COR-L47 (cell line): ENCODE data around the gene WDR93.

ENCODE experiments used
- DNase-seq: peaks from one replicate; lab custom pipeline; 2025; lab: John Stamatoyannopoulos, UW

WDR93 gene

DNA sequence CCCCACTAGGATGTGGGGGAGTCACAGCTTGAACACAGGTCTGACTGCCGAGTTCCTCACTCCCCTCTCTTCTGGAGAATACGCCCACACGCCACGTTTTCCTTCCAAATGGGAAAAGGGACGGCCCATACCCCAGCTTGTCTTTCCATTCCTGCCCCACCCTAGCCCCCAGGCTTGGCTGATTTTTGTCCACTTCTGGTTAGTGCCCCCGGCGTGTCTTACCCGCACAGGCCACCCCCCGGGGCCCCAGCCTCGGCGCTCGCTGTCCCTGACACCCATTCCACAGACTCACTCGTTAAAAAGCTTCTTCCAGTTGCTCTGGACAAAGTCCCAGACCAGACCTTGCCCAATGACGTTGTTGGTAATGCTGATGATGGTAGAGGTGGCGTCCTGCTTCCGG is 100.0 kb downstream of the WDR93 start:
- DNase-seq = no peak

DNA sequence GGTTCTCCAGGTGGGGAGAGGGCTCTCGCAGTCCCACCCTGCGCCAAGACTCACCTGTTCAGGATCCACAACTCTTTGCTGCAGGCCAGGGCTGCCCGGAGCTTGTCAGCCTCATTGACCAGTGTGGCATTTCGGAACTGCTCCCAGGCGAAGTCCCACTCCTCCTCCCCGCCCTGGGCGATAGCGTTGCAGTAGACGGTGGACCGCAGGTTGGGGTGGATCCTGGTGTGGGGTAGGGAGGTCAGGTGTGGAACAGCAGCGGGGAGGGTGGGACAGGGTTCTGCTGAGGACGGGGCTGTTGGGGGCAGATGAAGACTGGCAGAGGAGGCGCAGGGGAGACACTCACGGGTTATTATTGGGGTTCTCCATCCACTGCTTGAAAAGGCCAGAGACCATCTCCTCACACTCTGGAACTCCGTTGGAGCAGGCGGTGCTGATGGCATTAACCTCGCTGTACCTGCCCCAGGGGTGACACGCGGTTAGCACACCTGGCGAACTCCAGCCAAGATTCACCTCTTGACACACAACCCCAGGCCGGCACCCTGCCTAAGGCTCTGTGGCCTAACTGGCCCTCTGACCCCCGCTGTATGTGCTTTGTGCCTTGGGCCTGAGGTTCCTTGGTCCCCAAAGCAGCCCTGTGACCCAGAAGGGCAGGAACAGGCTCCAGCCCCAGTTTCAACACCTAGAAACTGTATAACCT is 101.6 kb downstream of the WDR93 start:
- DNase-seq = no peak
